Stomach (tissue), 4 donors: Measurements from ENCODE around the gene NR0B2.

Source experiments
- EP300 ChIP-seq: sonication (generic); formaldehyde crosslinking; IDR thresholded peaks from one replicate; pipeline ENCODE4 v1.6.1; 2017; ENCODE audit warnings: antibody characterized with exemption
- POLR2AphosphoS5 ChIP-seq, 3 donors: sonication (generic); formaldehyde crosslinking; IDR thresholded peaks; one replicate each; pipeline ENCODE4 v1.6.1; 2016; ENCODE audit warnings: antibody characterized with exemption in 3 of 3
- TF ChIP-seq, protein P1 (sequence below), 7 experiments: fragments of 450-650 bp in 4 of 7; fragments of 200-600 bp in 3 of 7; sonication (generic) in 3 of 7; IDR thresholded peaks; one replicate each; pipeline ENCODE4 v1.5.1; 2016 to 2019; ENCODE audit warnings: antibody characterized with exemption in 7 of 7, control low read depth in 2 of 7, mild to moderate bottlenecking in 1 of 7

DNA sequence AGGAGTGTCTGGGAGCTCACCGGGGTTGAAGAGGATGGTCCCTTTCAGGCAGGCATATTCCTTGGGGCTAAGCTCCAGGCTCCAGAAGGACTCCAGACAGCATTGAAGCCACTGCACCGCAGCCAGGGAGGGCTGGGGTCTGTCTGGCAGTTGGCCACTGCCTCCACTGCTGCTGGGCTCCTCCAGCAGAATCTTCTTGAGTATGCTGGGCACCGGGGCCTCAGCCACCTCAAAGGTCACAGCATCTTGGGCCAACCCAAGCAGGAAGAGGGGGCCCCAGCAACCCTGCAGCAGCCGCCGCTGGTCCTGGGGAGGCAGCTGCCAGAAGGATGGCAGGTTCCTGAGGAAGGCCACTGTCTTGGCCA lies 404 bp downstream of the NR0B2 start:
- TF ChIP-seq, protein P1, sequence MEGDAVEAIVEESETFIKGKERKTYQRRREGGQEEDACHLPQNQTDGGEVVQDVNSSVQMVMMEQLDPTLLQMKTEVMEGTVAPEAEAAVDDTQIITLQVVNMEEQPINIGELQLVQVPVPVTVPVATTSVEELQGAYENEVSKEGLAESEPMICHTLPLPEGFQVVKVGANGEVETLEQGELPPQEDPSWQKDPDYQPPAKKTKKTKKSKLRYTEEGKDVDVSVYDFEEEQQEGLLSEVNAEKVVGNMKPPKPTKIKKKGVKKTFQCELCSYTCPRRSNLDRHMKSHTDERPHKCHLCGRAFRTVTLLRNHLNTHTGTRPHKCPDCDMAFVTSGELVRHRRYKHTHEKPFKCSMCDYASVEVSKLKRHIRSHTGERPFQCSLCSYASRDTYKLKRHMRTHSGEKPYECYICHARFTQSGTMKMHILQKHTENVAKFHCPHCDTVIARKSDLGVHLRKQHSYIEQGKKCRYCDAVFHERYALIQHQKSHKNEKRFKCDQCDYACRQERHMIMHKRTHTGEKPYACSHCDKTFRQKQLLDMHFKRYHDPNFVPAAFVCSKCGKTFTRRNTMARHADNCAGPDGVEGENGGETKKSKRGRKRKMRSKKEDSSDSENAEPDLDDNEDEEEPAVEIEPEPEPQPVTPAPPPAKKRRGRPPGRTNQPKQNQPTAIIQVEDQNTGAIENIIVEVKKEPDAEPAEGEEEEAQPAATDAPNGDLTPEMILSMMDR (IDR thresholded peaks at IDR 0.05): no peak
- no peak for TF ChIP-seq EP300
- TF ChIP-seq POLR2AphosphoS5 (IDR thresholded peaks at IDR 0.05): no peak
